Adipose tissue (tissue), 3 donors: ENCODE measurements around the gene MYO1C. TPM values are rescaled to one million over a fixed set of nuclear protein-coding genes. Genes with fewer than 3 reads are reported as not detected.

Experiments
- H3K27ac ChIP-seq: one replicate; pipeline ENCODE4 v1.5.1; 2013; ENCODE audit warnings: low read depth, low read length
- WGBS, 3 donors: extraction: QIAGEN DNeasy Blood & Tissue Kit; methylation state at CpG; one replicate each; pipeline ENCODE4 v1.1.7; 2013; 5-methylcytosine and 5-hydroxymethylcytosine counted together
- polyA plus RNA-seq, 3 donors: library from polyadenylated mRNA; stranded (reverse); fragments of 200-250 nt; gene quantifications; one replicate each; pipeline ENCODE4 v1.2.3, GENCODE V29; 2013
- donor health status: healthy with polysubstance abuse.
- donor health status: Bipolar disorder and iron deficiency.
- donor health status: healthy.

MYO1C gene
- polyA plus RNA-seq, 3 donors = 76.1 to 339 (median 135) TPM

- H3K27ac ChIP-seq = peak overlapping the region; percentile 94
- 1 to 2% (median 2%) methylated on average over 42 to 51 of the region's 52 CpGs for WGBS, 3 donors
These were observed 1.6 kb downstream of the MYO1C start for GRCh38 chr17:1490643-1491442.

GRCh38 chr17:1488826-1489270, 3.6 kb downstream of the MYO1C start:
- no peak overlapping the region for H3K27ac ChIP-seq
- 71 to 81% (median 78%) methylated on average over 7 of the region's 7 CpGs for WGBS, 3 donors

- 2% methylated on average over 33 to 72 of the region's 72 CpGs for WGBS, 3 donors
- peak overlapping the region; percentile 78 for H3K27ac ChIP-seq
These were observed 4.3 kb downstream of the MYO1C start for GRCh38 chr17:1487939-1488825.

GRCh38 chr17:1486802-1487695, 5.4 kb downstream of the MYO1C start:
- 13 to 37% (median 15%) methylated on average over 60 to 74 of the region's 74 CpGs for WGBS, 3 donors
- H3K27ac ChIP-seq = no peak overlapping the region

- 1 to 3% (median 2%) methylated on average over 79 to 126 of the region's 127 CpGs for WGBS, 3 donors
- peak overlapping the region; percentile 87 for H3K27ac ChIP-seq
These were observed 6.8 kb downstream of the MYO1C start for GRCh38 chr17:1485423-1486376.

GRCh38 chr17:1484676-1485422, 7.6 kb downstream of the MYO1C start:
- peak overlapping the region; percentile 87 for H3K27ac ChIP-seq
- 5 to 8% (median 6%) methylated on average over 18 to 19 of the region's 19 CpGs for WGBS, 3 donors

- no peak overlapping the region for H3K27ac ChIP-seq
- 76 to 93% (median 89%) methylated on average over 29 of the region's 29 CpGs for WGBS, 3 donors
These were observed 8.4 kb downstream of the MYO1C start for GRCh38 chr17:1484060-1484535.

- WGBS, 3 donors = 73 to 82% (median 76%) methylated on average over 19 to 20 of the region's 20 CpGs
These were observed 9.8 kb downstream of the MYO1C start for GRCh38 chr17:1482680-1483079.

GRCh38 chr17:1481736-1482135, 10.8 kb downstream of the MYO1C start:
- 65 to 79% (median 71%) methylated on average over 11 of the region's 11 CpGs for WGBS, 3 donors
- H3K27ac ChIP-seq = no peak overlapping the region

More at GRCh38 chr17:1482680-1483079, 9.8 kb downstream of the MYO1C start:
- H3K27ac ChIP-seq = no peak overlapping the region

GRCh38 chr17:1480747-1481465, 11.6 kb downstream of the MYO1C start:
- WGBS, 3 donors = 81 to 87% (median 83%) methylated on average over 18 of the region's 18 CpGs
- no peak overlapping the region for H3K27ac ChIP-seq

- H3K27ac ChIP-seq = no peak overlapping the region
- WGBS, 3 donors = 92 to 95% (median 92%) methylated on average over 25 to 26 of the region's 26 CpGs
These were observed 14.1 kb downstream of the MYO1C start for GRCh38 chr17:1478418-1478817.

GRCh38 chr17:1475321-1475854, 17.1 kb downstream of the MYO1C start:
- 61 to 81% (median 70%) methylated on average over 15 of the region's 15 CpGs for WGBS, 3 donors
- no peak overlapping the region for H3K27ac ChIP-seq

- 76 to 80% (median 80%) methylated on average over 27 to 31 of the region's 31 CpGs for WGBS, 3 donors
- H3K27ac ChIP-seq = no peak overlapping the region
These were observed 17.9 kb downstream of the MYO1C start for GRCh38 chr17:1474402-1475189.

- WGBS, 3 donors = 85 to 88% (median 86%) methylated on average over 10 of the region's 10 CpGs
- no peak overlapping the region for H3K27ac ChIP-seq
These were observed 18.6 kb downstream of the MYO1C start for GRCh38 chr17:1473841-1474240.

GRCh38 chr17:1473170-1473569, 19.3 kb downstream of the MYO1C start:
- 58 to 76% (median 66%) methylated on average over 11 of the region's 11 CpGs for WGBS, 3 donors
- no peak overlapping the region for H3K27ac ChIP-seq
